Tibial artery (tissue), 4 donors: ENCODE measurements around the gene FAM241B.

ENCODE experiments used
- DNase-seq, 2 donors: peaks; one replicate each; pipeline ENCODE4 v3.0.0-alpha.2; 2019
- H3K27ac ChIP-seq, 2 donors: fragments of 200-600 bp; sonication (generic) in 1 of 2; 1 replicate in 1 of 2; 2 replicates in 1 of 2; pipeline ENCODE4 v1.5.1; 2018 to 2019; ENCODE audit warnings: mild to moderate bottlenecking in 1 of 2
- H3K27me3 ChIP-seq, 2 donors: fragments of 200-600 bp; sonication (generic) in 1 of 2; one replicate each; pipeline versions ENCODE4 v1.5.1 to v1.6.0; 2016 to 2019
- H3K36me3 ChIP-seq, 3 donors: fragments of 200-600 bp; sonication (generic) in 2 of 3; one replicate each; pipeline ENCODE4 v1.5.1; 2016 to 2019; ENCODE audit warnings: mild to moderate bottlenecking in 2 of 3
- H3K4me1 ChIP-seq, 4 donors: fragments of 200-600 bp; sonication (generic) in 2 of 4; 1 replicate in 3 of 4; 2 replicates in 1 of 4; pipeline ENCODE4 v1.5.1; 2016 to 2019
- H3K4me3 ChIP-seq, 2 donors: fragments of 200-600 bp; sonication (generic) in 1 of 2; 1 replicate in 1 of 2; 2 replicates in 1 of 2; pipeline ENCODE4 v1.5.1; 2018 to 2019; ENCODE audit warnings: mild to moderate bottlenecking in 2 of 2
- H3K9me3 ChIP-seq, 3 donors: fragments of 200-600 bp; sonication (generic) in 1 of 3; one replicate each; pipeline ENCODE4 v1.5.1; 2016 to 2019
- intact Hi-C: fragments of 100-400 bp; cut with DNase I; formaldehyde crosslinking; loops from one replicate; pipeline ENCODE4 v1.15.0; 2023; ENCODE audit warnings: low total_unique reads
- TF ChIP-seq, protein P1 (sequence below), 2 experiments: fragments of 200-600 bp in 1 of 2; fragments of 450-650 bp in 1 of 2; IDR thresholded peaks; one replicate each; pipeline ENCODE4 v1.5.1; 2017 to 2019; ENCODE audit warnings: antibody characterized with exemption in 2 of 2, mild to moderate bottlenecking in 1 of 2, moderate library complexity in 1 of 2

The FAM241B gene

DNA sequence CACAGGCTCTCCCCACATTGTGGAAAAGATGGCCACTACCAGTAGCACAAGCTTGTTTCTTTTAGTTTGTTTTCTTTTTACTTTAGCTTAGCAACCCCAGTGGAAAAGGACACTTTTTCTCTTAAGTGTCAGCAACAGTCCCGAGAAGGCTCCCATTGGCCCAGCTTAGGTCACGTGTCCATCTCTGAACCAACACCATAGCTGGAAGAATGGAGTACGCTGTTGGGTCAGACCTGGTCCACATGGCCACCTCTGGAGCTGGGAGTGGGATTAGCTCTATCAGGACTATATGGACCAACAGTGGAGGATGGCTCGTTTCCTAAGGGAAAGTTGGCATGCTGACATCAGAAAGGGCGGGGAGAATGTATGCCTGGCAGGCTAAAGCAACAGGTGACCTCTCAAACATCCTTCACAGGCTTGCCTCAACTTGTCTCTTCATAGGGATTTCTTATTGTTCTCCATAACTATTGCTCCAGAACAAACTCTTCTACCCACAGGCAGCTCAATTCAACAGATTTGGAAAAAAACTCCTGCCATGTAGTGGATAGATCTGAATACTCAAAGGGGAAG lies 29.2 kb upstream of the FAM241B start:
- no peak overlapping the region for H3K4me3 ChIP-seq
- H3K4me1 ChIP-seq, result no peaks in the 10 kb centered on the region
- no peak overlapping the region for H3K27ac ChIP-seq
- H3K27me3 ChIP-seq, result peaks cover 0 to 34% of the 10 kb centered on the region in 2 donors
- intact Hi-C loops, result no loop called here
- peaks cover 0 to 7% (median 0%) of the 10 kb centered on the region in 3 donors for H3K9me3 ChIP-seq
- DNase-seq, result no peak
- TF ChIP-seq, protein P1, sequence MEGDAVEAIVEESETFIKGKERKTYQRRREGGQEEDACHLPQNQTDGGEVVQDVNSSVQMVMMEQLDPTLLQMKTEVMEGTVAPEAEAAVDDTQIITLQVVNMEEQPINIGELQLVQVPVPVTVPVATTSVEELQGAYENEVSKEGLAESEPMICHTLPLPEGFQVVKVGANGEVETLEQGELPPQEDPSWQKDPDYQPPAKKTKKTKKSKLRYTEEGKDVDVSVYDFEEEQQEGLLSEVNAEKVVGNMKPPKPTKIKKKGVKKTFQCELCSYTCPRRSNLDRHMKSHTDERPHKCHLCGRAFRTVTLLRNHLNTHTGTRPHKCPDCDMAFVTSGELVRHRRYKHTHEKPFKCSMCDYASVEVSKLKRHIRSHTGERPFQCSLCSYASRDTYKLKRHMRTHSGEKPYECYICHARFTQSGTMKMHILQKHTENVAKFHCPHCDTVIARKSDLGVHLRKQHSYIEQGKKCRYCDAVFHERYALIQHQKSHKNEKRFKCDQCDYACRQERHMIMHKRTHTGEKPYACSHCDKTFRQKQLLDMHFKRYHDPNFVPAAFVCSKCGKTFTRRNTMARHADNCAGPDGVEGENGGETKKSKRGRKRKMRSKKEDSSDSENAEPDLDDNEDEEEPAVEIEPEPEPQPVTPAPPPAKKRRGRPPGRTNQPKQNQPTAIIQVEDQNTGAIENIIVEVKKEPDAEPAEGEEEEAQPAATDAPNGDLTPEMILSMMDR (IDR thresholded peaks at IDR 0.05), result no peak
- H3K36me3 ChIP-seq, result no peaks in the 10 kb centered on the region

DNA sequence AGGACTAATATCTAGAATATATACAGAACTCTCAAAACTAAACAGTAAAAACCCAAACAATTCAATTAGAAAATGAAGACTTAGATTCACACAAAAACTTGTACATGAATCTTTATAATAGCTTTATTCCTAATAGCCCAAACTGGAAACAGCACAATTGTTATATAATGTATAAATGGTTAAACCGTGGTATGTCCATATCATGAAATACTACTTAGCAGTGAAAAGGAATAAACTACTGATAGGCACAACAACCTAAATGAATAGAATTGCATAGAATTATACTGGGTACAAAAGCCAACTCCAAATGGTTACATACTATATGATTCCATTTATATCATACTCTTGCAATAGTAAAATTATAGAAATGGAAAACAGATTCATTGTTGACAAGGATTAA lies 21.0 kb upstream of the FAM241B start:
- no peak overlapping the region for H3K4me3 ChIP-seq
- H3K36me3 ChIP-seq, result no peaks in the 10 kb centered on the region
- H3K4me1 ChIP-seq, result no peaks in the 10 kb centered on the region
- intact Hi-C loops, result no loop called here
- peaks cover 0 to 23% (median 18%) of the 10 kb centered on the region in 3 donors for H3K9me3 ChIP-seq
- H3K27me3 ChIP-seq, result peaks cover 0 to 4% of the 10 kb centered on the region in 2 donors
- TF ChIP-seq, protein P1 (IDR thresholded peaks at IDR 0.05), result no peak
- DNase-seq, result no peak
- no peak overlapping the region for H3K27ac ChIP-seq

DNA sequence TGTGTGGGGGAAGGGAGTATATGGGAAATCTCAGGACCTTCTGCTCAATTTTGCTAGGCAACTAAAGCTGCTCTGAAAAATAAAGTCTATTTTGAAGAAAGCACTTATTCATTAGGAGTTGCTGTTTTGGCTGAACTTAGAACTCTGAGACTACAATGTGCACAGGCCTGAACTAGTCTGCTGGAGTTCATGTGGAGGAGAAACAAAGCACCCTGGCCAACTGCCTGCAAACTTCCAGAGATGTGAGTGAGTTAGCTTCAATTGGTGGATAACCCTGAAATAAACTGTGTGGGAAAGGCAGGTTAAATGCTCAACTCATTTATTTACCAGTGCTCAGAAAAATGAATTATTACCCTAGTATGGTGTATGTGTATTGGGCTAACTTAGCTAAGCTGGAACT lies 17.3 kb upstream of the FAM241B start:
- no peak overlapping the region for H3K4me3 ChIP-seq
- intact Hi-C loops, result no loop called here
- H3K27ac ChIP-seq, result no peak overlapping the region
- no peaks in the 10 kb centered on the region for H3K36me3 ChIP-seq
- DNase-seq, result no peak
- no peaks in the 10 kb centered on the region for H3K4me1 ChIP-seq
- peaks cover 0 to 18% (median 16%) of the 10 kb centered on the region in 3 donors for H3K9me3 ChIP-seq
- TF ChIP-seq, protein P1 (IDR thresholded peaks at IDR 0.05), result no peak
- no peaks in the 10 kb centered on the region for H3K27me3 ChIP-seq

- intact Hi-C loops, result no loop called here
- peaks cover 0 to 15% (median 14%) of the 10 kb centered on the region in 3 donors for H3K9me3 ChIP-seq
- H3K27ac ChIP-seq, result no peak overlapping the region
- H3K4me3 ChIP-seq, result no peak overlapping the region
- no peaks in the 10 kb centered on the region for H3K36me3 ChIP-seq
- TF ChIP-seq, protein P1 (IDR thresholded peaks at IDR 0.05), result no peak
- no peak for DNase-seq
- no peaks in the 10 kb centered on the region for H3K27me3 ChIP-seq
- no peaks in the 10 kb centered on the region for H3K4me1 ChIP-seq
Observed at GRCh38 chr10:69614130-69614529, 15.9 kb upstream of the FAM241B start.

- Histone ChIP-seq H3K27ac (no peak overlapping the region), H3K27me3 (peaks cover 0 to 16% of the 10 kb centered on the region in 2 donors), H3K4me3 (no peak overlapping the region), H3K4me1 (no peaks in the 10 kb centered on the region), H3K36me3 (no peaks in the 10 kb centered on the region), H3K9me3 (no peaks in the 10 kb centered on the region)
- TF ChIP-seq, protein P1 (IDR thresholded peaks at IDR 0.05), result no peak
- intact Hi-C loops, result no loop called here
- no peak for DNase-seq
Observed at GRCh38 chr10:69616358-69616757, 13.7 kb upstream of the FAM241B start.

GRCh38 chr10:69618746-69619145 lies 11.3 kb upstream of the FAM241B start:
- intact Hi-C loops, result no loop called here
- H3K27me3 ChIP-seq, result peaks cover 0 to 16% of the 10 kb centered on the region in 2 donors
- no peaks in the 10 kb centered on the region for H3K36me3 ChIP-seq
- H3K4me1 ChIP-seq, result no peaks in the 10 kb centered on the region
- DNase-seq, result no peak
- H3K27ac ChIP-seq, result no peak overlapping the region
- H3K4me3 ChIP-seq, result no peak overlapping the region
- H3K9me3 ChIP-seq, result no peaks in the 10 kb centered on the region
- TF ChIP-seq, protein P1 (IDR thresholded peaks at IDR 0.05), result no peak
